Measurements from ENCODE around the gene MISP3. TPM values are rescaled to one million over a fixed set of nuclear protein-coding genes. Genes with fewer than 3 reads are reported as not detected.
A peak's percentile ranks its signal among the peaks of the same experiment; 100 is the strongest.
"Not testable (repeated sequence)": the region's sequence is repeated elsewhere in the genome, so short reads cannot be mapped to it uniquely, and the experiment has no call there.

The MISP3 gene
- 0.81 and 1.3 TPM in 2 replicates for total RNA-seq (2014; rRNA removed; shearing (Covaris generic))

DNA sequence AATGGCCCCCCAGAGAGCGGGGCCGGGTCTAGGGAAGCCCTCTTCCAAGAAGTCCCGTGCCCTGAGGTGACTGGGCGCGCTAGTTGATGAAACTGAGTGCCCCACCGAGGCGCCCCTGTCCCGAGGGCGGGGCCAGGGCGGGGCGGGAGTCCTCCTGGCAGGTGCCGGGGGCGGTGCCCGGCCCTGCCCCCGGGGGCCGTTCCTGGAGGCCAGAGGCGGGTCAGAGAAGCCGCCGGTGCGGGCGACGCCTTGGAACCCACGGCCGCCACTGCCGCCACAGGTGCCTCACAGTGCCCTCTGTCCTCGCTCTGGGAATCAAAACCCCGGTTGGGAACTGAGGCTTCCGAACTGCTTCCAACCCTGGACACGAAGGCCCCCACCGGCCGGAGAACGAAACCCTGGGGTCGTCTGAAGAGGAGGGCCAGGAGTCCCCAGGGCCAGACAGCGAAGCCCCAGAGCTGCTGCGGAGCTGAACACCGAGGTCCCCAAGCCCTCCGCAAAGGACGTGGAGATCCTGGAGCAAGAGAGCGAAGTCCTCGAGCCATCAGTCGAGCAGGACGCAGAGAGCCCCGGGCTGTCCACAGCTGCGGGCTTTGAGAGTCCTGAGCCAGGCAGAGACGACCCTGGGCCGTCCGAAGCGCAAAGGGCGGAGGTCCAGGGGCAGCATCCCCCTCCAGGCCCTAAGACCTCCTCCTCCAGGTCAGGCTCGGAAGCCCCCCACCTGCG is at the start of gene MISP3:
TSS of gene MISP3 (plus strand) at position 252 of the 726 bp plus-strand sequence. CDS start 524 bp downstream, outside the sequence.
- peak; percentile 51 to 65 for DNase-seq
- Histone ChIP-seq H3K27ac (no peak within 1 kb of the TSS), H3K27me3 (peaks cover 8% of the 10 kb centered on the region; the same call in 1 of the 2 replicates), H3K9me3 (replicated peaks) (no peaks in the 10 kb centered on the region), H3K4me3 (peak within 1 kb of the TSS; percentile 65), H3K4me1 (peaks cover 19% of the 10 kb centered on the region), H3K36me3 (no peaks in the 10 kb centered on the region)

DNA sequence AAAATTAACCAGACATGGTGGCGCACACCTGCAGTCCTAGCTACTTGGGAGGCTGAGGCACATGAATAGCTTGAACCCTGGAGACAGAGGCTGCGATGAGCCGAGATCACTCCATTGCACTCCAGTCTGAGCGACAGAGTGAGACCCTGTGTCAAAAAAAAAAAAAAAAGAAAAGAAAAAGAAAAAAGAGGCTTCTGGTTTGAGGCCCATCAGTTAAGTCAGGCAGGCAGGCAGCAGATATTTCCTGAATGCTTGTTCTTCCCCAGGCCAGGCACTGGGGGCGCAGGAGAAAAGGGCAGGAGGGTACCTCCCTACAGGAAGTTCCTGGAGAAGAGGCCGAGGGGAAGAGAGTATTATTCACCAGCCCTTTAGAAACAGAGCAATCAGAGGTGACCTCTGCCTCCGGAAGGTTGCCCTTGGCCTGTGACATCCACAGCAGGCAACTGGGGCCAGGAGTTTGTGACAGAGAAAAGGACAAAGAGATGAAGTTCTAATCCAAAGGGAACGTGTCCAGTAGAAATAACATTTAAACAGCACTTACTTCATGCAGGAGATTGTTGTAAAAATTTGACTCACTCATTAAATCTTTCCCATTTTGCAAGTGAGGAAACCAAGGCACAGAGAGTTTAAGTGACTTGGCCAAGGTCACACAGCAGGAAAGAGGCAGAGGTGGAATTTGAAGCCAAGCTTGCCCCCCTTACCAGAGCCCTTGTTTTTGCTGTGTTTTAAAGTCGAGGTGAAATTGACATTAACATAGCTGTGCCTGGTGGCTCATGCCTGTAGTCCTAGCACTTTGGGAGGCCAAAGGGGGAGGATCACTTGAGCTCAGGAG is 49.0 kb upstream of the MISP3 start:
- Histone ChIP-seq H3K4me1 (no peaks in the 10 kb centered on the region; the same call in 1 of the 2 replicates), H3K27ac (no peak overlapping the region), H3K27me3 (no peaks in the 10 kb centered on the region), H3K36me3 (no peaks in the 10 kb centered on the region), H3K9me3 (replicated peaks) (no peaks in the 10 kb centered on the region), H3K4me3 (no peak overlapping the region)
- peak; percentile 62 to 68 for DNase-seq

DNA sequence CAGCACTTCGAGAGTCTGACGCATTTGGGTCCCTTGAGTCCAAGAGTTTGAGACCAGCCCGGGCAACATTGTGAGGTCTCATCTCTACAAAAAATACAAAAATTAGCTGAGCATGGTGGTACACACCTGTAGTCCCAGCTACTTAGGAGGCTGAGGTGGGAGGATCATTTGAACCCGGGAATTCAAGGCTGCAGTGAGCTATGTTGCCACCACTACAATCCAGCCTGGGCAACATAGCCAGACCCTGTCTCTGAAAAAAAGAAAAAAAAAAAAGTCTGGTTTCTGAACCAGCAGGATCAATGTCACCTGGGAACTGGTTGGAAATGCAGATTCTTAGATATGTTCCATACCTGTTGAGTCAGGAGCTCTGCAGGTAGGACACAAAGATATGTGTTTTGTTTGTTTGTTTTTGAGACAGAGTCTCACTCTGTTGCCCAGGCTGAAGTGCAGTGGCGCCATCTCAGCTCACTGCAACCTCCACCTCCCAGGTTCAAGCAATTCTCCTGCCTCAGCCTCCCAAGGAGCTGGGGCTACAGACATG is 45.9 kb upstream of the MISP3 start:
- H3K36me3 ChIP-seq; H3K9me3 ChIP-seq (replicated peaks); H3K27ac ChIP-seq; DNase-seq; H3K4me1 ChIP-seq; H3K4me3 ChIP-seq; H3K27me3 ChIP-seq: not testable (repeated sequence)

- no peaks in the 10 kb centered on the region; the same call in 1 of the 2 replicates for H3K9me3 ChIP-seq (replicated peaks)
- no peak for DNase-seq
- no peaks in the 10 kb centered on the region; the same call in 1 of the 2 replicates for H3K4me1 ChIP-seq
- no peak within 1 kb of the TSS for H3K4me3 ChIP-seq
- 0 out of 2 replicates have a peak, but pooled peaks cover 9% of the 10 kb centered on the region for H3K27me3 ChIP-seq
- H3K27ac ChIP-seq = no peak within 1 kb of the TSS
- no peaks in the 10 kb centered on the region for H3K36me3 ChIP-seq
These were observed 44.6 kb upstream of the MISP3 start, which contains the start of gene RLN3 for GRCh38 chr19:14027856-14028450. Gene RLN3, plus strand, starts transcription at chr19:14028148. Its CDS starts 57 bp downstream, at chr19:14028205.

DNA sequence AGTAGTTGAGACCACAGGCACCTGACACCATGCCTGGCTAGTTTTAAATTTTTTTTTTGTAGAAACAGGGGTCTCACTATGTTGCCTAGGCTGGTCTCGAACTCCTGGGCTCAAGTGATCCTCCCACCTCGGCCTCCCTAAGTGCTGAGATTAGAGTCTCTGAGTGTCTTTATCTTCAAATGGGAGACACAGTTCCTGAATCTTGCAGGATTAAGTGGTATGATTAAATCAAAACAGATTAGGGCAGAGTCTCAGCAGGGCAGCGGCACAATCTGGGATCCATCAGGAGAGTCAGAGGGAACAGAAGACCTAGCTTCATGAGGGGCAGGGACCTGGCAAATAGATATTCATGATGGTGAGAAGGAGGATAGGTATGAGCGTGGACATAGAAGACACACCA is 43.7 kb upstream of the MISP3 start:
- no peak for DNase-seq
- no peak overlapping the region for H3K4me3 ChIP-seq
- H3K27ac ChIP-seq = no peak overlapping the region
- no peaks in the 10 kb centered on the region for H3K36me3 ChIP-seq
- H3K4me1 ChIP-seq = no peaks in the 10 kb centered on the region; the same call in 1 of the 2 replicates
- H3K9me3 ChIP-seq (replicated peaks) = no peaks in the 10 kb centered on the region; the same call in 1 of the 2 replicates
- H3K27me3 ChIP-seq = peaks cover 9% of the 10 kb centered on the region; the same call in 1 of the 2 replicates

DNA sequence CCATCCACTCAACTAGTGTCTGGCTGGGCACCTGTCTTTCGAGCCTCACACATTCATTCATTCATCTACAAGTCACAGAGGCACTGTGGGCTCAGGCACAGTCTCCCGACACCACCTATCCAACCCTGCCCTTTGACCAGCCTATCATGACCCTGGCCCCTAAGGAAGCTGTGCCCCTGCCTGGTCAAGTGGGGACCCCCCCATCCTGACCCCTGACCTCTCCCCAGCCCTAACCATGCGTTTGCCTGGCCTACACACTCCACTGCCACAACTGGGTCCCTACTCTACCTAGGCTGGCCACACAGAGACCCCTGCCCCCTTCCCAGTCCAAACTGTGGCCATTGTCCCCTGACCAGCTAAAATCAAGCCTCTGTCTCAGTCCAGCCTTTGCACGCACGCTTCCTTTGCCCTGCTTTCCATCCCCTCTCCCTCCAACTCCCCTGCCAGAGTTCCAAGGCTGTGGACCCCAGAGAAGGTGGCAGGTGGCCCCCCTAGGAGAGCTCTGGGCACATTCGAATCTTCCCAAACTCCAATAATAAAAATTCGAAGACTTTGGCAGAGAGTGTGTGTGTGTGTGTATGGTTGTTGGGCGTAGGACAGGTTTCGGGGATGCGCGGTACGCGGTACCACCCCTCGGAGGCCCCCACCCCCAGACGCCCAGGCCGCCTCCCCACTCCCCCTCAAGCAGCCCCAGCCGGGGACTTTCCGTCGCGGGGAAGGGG is 41.4 kb upstream of the MISP3 start:
- no peak for DNase-seq
- H3K27ac ChIP-seq = no peak overlapping the region
- H3K9me3 ChIP-seq (replicated peaks) = no peaks in the 10 kb centered on the region; the same call in 1 of the 2 replicates
- no peaks in the 10 kb centered on the region for H3K36me3 ChIP-seq
- peaks cover 9% of the 10 kb centered on the region; the same call in 1 of the 2 replicates for H3K27me3 ChIP-seq
- H3K4me3 ChIP-seq = peak overlapping the region; percentile 56
- no peaks in the 10 kb centered on the region for H3K4me1 ChIP-seq

DNA sequence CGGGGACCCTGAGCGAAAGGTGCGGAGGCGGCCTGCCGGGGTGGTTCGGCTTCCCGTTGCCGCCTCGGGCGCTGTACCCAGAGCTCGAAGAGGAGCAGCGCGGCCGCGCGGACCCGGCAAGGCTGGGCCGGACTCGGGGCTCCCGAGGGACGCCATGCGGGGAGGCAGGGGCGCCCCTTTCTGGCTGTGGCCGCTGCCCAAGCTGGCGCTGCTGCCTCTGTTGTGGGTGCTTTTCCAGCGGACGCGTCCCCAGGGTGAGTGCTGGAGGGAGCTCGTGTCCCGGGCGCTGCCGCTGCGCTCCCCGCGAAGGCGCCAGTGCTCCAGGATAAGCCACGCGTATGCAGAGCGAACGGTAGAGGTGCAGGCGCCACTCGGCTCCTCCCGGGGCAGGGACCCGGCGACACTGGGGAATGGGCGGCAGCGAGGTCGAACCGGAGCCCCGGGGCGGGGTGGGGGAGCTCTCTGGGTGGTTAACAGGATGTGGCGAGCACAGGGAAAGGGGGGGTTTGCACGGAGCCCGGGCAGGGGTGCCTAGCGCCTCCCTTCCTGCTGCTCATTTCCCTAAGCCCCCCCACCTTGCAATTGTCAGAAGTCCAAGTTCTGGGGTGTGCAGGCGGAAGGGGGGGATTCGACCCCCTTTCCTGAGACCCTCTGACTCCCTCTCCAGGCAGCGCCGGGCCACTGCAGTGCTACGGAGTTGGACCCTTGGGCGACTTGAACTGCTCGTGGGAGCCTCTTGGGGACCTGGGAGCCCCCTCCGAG is 40.7 kb upstream of the MISP3 start, which contains the start of gene IL27RA:
TSS of gene IL27RA (plus strand) at position 44 of the 762 bp plus-strand sequence. CDS start at position 155, 111 bp downstream.
- Histone ChIP-seq H3K4me1 (no peaks in the 10 kb centered on the region), H3K4me3 (peak within 1 kb of the TSS; percentile 56), H3K9me3 (replicated peaks) (no peaks in the 10 kb centered on the region; the same call in 1 of the 2 replicates), H3K27me3 (peaks cover 9% of the 10 kb centered on the region; the same call in 1 of the 2 replicates), H3K27ac (no peak within 1 kb of the TSS), H3K36me3 (no peaks in the 10 kb centered on the region)
- peak; percentile 74 to 78 for DNase-seq

GRCh38 chr19:14033946-14034345 is 38.6 kb upstream of the MISP3 start:
- Histone ChIP-seq H3K27ac (no peak overlapping the region), H3K27me3 (peaks cover 9% of the 10 kb centered on the region; the same call in 1 of the 2 replicates), H3K36me3 (no peaks in the 10 kb centered on the region), H3K4me1 (no peaks in the 10 kb centered on the region), H3K4me3 (no peak overlapping the region), H3K9me3 (replicated peaks) (no peaks in the 10 kb centered on the region; the same call in 1 of the 2 replicates)
- DNase-seq = no peak

DNA sequence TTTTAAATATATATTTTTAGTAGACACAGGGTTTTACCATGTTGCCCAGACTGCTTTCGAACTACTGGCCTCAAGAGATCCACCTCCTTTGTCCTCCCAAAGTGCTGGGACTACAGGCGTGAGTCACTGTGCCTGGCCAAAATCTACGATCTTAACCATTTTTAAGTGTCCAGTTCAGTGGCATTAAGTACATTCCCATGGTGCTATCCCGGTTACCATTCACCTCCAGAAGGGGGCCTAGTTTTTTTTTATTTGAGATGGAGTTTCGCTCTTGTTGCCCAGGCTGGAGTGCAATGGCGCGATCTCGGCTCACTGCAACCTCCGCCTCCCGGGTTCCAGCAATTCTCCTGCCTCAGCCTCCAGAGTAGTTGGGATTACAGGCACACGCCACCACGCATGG is 37.4 kb upstream of the MISP3 start:
- not testable (repeated sequence) for H3K9me3 ChIP-seq (replicated peaks); H3K27ac ChIP-seq; H3K4me1 ChIP-seq; H3K27me3 ChIP-seq; DNase-seq; H3K36me3 ChIP-seq; H3K4me3 ChIP-seq

- H3K9me3 ChIP-seq (replicated peaks) = no peaks in the 10 kb centered on the region
- H3K4me1 ChIP-seq = no peaks in the 10 kb centered on the region
- H3K36me3 ChIP-seq = no peaks in the 10 kb centered on the region
- no peak overlapping the region for H3K4me3 ChIP-seq
- H3K27ac ChIP-seq = no peak overlapping the region
- H3K27me3 ChIP-seq = peaks cover 4% of the 10 kb centered on the region; the same call in 1 of the 2 replicates
- DNase-seq = no peak
These were observed 36.9 kb upstream of the MISP3 start for GRCh38 chr19:14035706-14036105.

- no peak overlapping the region for H3K27ac ChIP-seq
- no peaks in the 10 kb centered on the region for H3K36me3 ChIP-seq
- H3K27me3 ChIP-seq = no peaks in the 10 kb centered on the region
- no peaks in the 10 kb centered on the region for H3K9me3 ChIP-seq (replicated peaks)
- peaks cover 10% of the 10 kb centered on the region for H3K4me1 ChIP-seq
- H3K4me3 ChIP-seq = no peak overlapping the region
- no peak for DNase-seq
These were observed 33.4 kb upstream of the MISP3 start for GRCh38 chr19:14039181-14039580.

GRCh38 chr19:14042659-14043608 is 29.7 kb upstream of the MISP3 start:
- H3K27ac ChIP-seq = peak overlapping the region; percentile 20
- not testable (repeated sequence) for H3K4me1 ChIP-seq; H3K9me3 ChIP-seq (replicated peaks); H3K36me3 ChIP-seq; H3K27me3 ChIP-seq; H3K4me3 ChIP-seq
- DNase-seq = peak; percentile 67 to 85

All from SJCRH30 (cell line).